ENCODE data around the gene ATP2B3.

DNA sequence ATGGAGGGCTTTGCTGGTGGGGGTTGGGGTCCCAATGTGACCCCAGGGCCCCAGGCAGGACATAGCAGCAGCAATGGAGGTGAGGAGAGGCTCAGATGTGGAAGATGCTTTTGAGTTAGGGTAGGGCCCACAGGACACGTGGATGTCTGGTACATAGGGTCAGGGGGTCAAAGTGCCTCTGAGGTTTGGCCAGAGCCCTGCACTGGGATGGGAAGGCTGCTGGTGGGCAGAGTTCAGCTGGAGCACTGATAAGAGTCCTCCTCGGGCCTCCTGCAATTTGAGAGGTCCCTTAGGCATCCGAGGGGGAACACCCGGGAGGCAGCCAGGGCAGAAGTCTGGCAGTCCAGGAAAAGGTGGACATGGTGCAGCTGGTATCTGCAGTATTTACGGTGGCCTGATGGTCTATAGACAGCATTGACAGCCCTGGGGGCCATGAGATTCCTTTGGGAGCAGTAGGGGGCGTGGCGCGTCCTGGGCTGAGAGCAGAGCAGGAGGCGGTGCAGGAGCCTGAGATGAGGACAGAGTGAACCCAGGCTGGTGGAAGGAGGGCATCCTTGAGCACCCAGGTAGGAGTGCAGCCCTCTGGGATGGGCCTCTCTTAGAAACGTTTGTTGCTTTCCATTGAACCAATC, 58.9 kb downstream of the ATP2B3 start:
- TF ChIP-seq, protein P1, sequence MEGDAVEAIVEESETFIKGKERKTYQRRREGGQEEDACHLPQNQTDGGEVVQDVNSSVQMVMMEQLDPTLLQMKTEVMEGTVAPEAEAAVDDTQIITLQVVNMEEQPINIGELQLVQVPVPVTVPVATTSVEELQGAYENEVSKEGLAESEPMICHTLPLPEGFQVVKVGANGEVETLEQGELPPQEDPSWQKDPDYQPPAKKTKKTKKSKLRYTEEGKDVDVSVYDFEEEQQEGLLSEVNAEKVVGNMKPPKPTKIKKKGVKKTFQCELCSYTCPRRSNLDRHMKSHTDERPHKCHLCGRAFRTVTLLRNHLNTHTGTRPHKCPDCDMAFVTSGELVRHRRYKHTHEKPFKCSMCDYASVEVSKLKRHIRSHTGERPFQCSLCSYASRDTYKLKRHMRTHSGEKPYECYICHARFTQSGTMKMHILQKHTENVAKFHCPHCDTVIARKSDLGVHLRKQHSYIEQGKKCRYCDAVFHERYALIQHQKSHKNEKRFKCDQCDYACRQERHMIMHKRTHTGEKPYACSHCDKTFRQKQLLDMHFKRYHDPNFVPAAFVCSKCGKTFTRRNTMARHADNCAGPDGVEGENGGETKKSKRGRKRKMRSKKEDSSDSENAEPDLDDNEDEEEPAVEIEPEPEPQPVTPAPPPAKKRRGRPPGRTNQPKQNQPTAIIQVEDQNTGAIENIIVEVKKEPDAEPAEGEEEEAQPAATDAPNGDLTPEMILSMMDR (IDR thresholded peaks at IDR 0.05) = no peak
- no peak for TF ChIP-seq POLR2A (IDR thresholded peaks at IDR 0.05)
